Adrenal gland (tissue), 5 donors: ENCODE measurements around the gene BCL2.

Experiments
- POLR2A ChIP-seq, 2 donors: fragments of 450-650 bp; IDR thresholded peaks; one replicate each; pipeline ENCODE4 v1.6.1; 2017; ENCODE audit warnings: antibody characterized with exemption in 2 of 2, mild to moderate bottlenecking in 2 of 2, moderate library complexity in 1 of 2
- TF ChIP-seq, protein P1 (sequence below), 6 experiments: fragments of 450-650 bp in 4 of 6; fragments of 200-600 bp in 2 of 6; sonication (generic) in 1 of 6; IDR thresholded peaks; 1 replicate in 5 of 6; 2 replicates in 1 of 6; pipeline versions ENCODE4 v1.5.1 to v1.8.0; 2016 to 2021; ENCODE audit warnings: antibody characterized with exemption in 6 of 6, mild to moderate bottlenecking in 2 of 6, moderate library complexity in 1 of 6
- donor health status: DM: no; HTN: no; CAD: no.

DNA sequence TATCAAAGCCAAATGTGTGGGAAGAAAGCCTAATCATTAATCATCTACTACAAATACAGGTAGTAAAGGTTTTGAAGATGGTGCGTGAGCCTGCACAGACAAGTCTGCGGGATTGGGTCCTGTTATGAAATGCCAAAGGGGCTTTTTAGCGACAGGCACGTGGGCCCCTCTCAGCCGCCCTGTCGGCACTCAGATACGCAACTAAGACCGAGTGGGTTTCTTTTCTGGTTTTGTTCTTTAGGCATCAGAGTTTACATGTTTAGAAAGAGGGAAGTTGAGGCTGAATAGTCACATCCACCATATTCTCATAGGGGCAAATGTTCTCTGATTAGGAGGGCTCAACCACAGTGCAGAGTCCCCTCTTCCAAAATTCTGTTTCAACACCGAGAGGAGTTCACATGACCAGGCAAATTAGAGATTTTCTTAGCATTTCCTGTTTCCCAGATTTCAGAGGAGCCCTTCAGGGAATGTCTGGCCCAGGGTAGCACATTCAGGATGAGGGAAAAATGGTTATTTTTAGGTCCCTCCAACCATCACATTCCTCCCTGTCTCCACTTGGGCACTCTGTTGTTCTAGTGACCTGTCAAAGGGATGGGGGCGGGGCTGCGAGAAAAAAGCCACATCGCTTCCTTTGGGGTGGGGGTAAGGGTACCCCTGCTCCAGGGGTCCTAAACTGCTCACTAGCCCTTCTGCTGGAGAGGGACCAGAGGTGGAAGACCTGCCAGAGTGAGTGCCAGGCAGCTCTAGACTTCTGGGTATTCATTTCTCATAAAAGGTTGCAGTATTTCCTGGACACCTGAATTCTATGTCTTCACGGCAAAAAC, 159.2 kb downstream of the BCL2 start:
- TF ChIP-seq, protein P1, sequence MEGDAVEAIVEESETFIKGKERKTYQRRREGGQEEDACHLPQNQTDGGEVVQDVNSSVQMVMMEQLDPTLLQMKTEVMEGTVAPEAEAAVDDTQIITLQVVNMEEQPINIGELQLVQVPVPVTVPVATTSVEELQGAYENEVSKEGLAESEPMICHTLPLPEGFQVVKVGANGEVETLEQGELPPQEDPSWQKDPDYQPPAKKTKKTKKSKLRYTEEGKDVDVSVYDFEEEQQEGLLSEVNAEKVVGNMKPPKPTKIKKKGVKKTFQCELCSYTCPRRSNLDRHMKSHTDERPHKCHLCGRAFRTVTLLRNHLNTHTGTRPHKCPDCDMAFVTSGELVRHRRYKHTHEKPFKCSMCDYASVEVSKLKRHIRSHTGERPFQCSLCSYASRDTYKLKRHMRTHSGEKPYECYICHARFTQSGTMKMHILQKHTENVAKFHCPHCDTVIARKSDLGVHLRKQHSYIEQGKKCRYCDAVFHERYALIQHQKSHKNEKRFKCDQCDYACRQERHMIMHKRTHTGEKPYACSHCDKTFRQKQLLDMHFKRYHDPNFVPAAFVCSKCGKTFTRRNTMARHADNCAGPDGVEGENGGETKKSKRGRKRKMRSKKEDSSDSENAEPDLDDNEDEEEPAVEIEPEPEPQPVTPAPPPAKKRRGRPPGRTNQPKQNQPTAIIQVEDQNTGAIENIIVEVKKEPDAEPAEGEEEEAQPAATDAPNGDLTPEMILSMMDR (IDR thresholded peaks at IDR 0.05): no peak
- TF ChIP-seq POLR2A (IDR thresholded peaks at IDR 0.05): no peak
